ENCODE data around the gene BCL3.
"Not testable (repeated sequence)": the region's sequence is repeated elsewhere in the genome, so short reads cannot be mapped to it uniquely, and the experiment has no call there.

Gene BCL3

DNA sequence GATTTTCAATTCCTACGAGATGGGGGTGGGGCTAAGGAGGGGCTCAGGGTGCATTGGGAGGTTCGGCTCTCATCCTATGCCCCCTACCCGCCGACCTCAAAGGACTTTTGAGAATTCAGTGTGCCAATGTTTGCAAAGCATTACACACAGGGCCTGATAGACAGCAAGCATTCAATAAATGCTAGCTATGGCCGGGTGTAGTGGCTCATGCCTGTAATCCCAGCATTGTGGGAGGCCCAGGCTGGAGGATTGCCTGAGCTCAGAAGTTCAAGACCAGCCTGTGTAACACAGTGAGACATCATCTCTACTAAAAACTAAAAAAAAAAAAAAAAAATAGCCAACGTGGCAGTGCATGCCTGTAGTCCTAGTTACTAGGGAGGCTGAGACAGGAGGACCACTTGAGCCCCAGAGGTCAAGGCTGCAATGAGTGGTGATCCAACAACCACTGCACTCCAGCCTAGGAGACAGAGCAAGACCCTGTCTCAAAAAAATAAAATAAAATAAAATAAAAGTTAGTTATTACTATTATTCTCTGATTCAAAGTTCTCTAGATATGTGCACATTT, 27.2 kb downstream of the BCL3 start:
- peaks cover 2% of the 10 kb centered on the region for H3K4me1 Mint-ChIP-seq (ENCODE audit: low read depth)

DNA sequence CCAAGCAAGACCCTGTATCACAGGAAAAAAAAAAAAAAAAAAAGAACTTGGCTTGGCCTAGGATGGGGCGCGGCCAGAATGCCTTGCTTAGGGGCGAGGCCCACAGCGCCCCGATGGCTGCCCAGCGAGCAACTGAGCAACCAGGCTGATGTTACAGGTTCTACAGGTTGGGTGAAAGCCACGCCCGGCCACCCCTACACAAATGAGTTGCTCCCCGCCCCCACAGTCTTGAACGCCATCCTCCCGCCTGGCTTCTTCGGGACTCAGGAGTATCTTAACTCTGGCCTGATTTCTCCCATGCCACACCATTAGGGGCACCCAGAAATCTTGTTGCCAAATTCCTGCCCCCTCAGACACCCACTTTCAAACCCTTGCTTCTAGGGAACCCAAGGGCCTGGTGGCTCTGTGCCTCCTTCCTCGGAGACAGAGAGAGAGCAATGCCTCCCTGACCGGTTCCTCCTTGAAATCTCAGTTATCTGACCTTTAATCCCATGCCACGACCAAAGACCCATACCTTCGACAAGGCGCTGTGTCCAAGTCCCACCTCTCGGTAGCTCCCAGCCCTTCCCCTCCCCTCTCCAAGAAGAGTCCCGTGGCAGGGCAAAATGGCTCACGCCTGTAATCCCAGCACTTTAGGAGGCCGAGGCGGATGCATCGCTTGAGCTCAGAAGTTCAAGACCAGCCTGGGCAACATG, 28.0 kb downstream of the BCL3 start:
- no peaks in the 10 kb centered on the region for H3K4me1 Mint-ChIP-seq (ENCODE audit: low read depth)
- H3K27me3 Mint-ChIP-seq: no peaks in the 10 kb centered on the region
- no peak overlapping the region for H3K4me3 Mint-ChIP-seq
- H3K36me3 Mint-ChIP-seq (ENCODE audit: low read depth): no peaks in the 10 kb centered on the region
- H3K27ac Mint-ChIP-seq: no peak overlapping the region
- H3K9me3 Mint-ChIP-seq: no peaks in the 10 kb centered on the region

More for the DNA sequence above, 27.2 kb downstream of the BCL3 start:
- Mint-ChIP-seq H3K4me3 (no peak overlapping the region), H3K27me3 (no peaks in the 10 kb centered on the region), H3K36me3 (ENCODE audit: low read depth) (no peaks in the 10 kb centered on the region), H3K9me3 (no peaks in the 10 kb centered on the region), H3K27ac (no peak overlapping the region)

DNA sequence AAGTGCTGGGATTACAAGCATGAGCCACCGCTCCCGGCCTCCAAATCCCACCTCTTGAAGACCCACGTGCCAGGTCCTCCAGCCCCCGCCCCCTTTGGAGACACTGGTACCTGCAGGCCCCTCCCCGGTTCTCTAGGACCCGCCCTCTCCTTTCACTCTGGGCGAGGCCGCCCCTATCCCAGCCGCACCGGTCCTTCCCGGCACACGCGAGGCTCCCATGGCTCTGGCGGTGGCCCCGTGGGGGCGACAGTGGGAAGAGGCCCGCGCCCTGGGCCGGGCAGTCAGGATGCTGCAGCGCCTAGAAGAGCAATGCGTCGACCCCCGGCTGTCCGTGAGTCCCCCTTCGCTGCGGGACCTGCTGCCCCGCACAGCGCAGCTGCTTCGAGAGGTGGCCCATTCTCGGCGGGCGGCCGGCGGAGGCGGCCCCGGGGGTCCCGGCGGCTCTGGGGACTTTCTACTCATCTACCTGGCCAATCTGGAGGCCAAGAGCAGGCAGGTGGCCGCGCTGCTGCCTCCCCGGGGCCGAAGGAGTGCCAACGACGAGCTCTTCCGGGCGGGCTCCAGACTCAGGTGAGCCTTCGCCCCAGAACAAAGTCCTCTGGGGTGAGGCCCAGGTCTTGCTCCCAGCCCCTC, 29.3 kb downstream of the BCL3 start, which contains the start of gene CBLC:
Gene CBLC (plus strand): TSS at position 176 of the 633 bp plus-strand sequence. CDS start 42 bp downstream, at position 218.
- Mint-ChIP-seq H3K9me3 (no peaks in the 10 kb centered on the region), H3K36me3 (ENCODE audit: low read depth) (no peaks in the 10 kb centered on the region), H3K4me1 (ENCODE audit: low read depth) (no peaks in the 10 kb centered on the region), H3K27ac (no peak within 1 kb of the TSS), H3K27me3 (no peaks in the 10 kb centered on the region), H3K4me3 (no peak within 1 kb of the TSS)

DNA sequence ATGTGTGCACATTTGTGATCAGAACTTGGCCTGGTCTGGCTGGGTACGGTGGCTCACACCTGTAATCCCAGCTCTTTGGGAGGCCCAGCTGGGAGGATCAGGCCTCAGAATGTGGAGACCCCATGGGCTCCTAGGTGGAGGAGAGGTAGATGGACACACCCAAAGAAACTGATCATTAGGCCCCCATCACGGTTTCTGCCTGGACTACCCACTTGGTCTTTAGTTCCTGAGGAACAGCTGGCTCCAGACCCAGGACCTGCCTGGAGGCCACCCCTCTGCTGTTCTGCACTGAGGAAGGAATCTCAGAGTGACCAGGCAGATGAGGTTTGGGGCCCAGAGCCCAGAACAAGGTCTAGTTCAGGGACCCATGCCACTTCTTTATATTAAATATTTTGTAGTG, 30.6 kb downstream of the BCL3 start:
- H3K9me3 Mint-ChIP-seq: no peaks in the 10 kb centered on the region
- H3K27ac Mint-ChIP-seq: no peak overlapping the region
- H3K4me3 Mint-ChIP-seq: no peak overlapping the region
- peaks cover under 1% of the 10 kb centered on the region for H3K27me3 Mint-ChIP-seq
- H3K4me1 Mint-ChIP-seq (ENCODE audit: low read depth): peaks cover under 1% of the 10 kb centered on the region
- H3K36me3 Mint-ChIP-seq (ENCODE audit: low read depth): no peaks in the 10 kb centered on the region

DNA sequence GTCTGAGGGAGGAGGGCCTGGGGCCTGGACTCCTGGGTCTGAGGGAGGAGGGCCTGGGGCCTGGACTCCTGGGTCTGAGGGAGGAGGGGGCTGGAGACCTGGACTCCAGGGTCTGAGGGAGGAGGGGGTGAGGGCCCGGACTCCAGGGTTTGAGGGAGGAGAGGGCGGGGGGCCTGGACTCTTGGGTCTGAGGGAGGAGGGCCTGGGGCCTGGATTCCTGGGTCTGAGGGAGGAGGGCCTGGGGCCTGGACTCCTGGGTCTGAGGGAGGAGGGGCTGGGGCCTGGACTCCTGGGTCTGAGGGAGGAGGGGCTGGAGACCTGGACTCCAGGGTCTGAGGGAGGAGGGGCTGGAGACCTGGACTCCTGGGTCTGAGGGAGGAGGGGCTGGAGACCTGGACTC, 33.2 kb downstream of the BCL3 start:
- not testable (repeated sequence) for H3K4me1 Mint-ChIP-seq (ENCODE audit: low read depth); H3K4me3 Mint-ChIP-seq; H3K36me3 Mint-ChIP-seq (ENCODE audit: low read depth); H3K9me3 Mint-ChIP-seq; H3K27me3 Mint-ChIP-seq; H3K27ac Mint-ChIP-seq

DNA sequence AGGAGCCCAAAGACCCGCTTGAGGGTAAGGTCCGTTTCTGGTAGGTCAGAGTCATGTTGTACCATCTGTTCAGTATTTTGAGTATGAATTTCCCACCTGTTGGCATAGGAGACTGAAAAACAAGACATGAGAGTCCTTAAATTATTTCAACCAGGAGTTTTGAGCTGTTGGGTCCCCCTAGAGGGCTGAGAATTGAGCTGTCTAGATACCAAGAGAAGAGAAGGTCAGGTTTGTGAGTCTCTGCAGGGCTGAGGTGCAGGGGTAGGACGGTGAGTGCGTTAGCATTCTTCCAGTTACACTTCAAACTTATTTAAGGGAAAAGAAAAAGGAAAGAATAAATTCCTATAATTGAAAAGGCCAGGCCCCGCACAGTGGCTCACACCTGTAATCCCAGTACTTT, 34.2 kb downstream of the BCL3 start:
- H3K36me3 Mint-ChIP-seq (ENCODE audit: low read depth): no peaks in the 10 kb centered on the region
- no peak overlapping the region for H3K27ac Mint-ChIP-seq
- H3K4me3 Mint-ChIP-seq: no peak overlapping the region
- H3K27me3 Mint-ChIP-seq: peaks cover 5% of the 10 kb centered on the region
- H3K4me1 Mint-ChIP-seq (ENCODE audit: low read depth): peaks cover 7% of the 10 kb centered on the region
- no peaks in the 10 kb centered on the region for H3K9me3 Mint-ChIP-seq

DNA sequence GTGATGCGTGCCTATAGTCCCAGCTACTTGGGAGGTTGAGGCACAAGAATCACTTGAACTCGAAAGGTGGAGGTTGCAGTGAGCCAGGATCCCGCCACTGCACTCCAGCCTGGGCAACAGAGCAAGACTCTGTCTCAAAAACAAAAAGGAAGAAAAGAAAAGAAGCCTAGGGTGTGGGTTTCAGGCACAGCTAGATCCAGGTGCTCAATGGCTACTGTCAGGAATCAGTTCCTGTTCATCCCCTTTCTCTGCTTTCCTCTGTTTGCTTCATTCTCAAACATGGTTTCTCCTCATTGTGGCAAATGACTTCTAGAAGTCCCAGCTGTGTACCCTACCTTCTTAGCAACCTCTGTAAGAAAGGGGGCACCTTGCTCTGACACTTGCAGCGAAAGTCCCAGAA, 35.0 kb downstream of the BCL3 start:
- H3K4me1 Mint-ChIP-seq (ENCODE audit: low read depth): peaks cover 7% of the 10 kb centered on the region
- no peak overlapping the region for H3K4me3 Mint-ChIP-seq
- H3K27me3 Mint-ChIP-seq: peaks cover 5% of the 10 kb centered on the region
- no peaks in the 10 kb centered on the region for H3K9me3 Mint-ChIP-seq
- no peaks in the 10 kb centered on the region for H3K36me3 Mint-ChIP-seq (ENCODE audit: low read depth)
- H3K27ac Mint-ChIP-seq: no peak overlapping the region

DNA sequence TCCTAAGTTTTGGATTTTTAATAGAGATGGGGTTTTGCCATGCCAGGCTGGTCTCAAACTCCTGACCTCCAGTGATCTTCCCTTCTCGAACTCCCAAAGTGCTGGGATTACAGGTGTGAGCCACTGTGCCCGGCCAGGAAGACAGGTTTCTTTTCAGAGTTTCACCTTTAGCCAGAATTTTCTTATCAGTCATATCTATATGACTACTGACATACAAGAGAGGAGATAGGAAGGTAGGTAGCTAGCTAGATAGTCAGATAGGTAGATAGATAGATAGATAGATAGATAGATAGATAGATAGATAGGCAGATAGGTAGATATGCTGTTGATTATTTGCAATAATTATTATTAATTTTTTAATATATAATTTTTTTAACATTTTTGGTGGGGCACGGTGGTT, 36.8 kb downstream of the BCL3 start:
- Mint-ChIP-seq H3K27me3 (peaks cover 5% of the 10 kb centered on the region), H3K27ac (no peak overlapping the region), H3K9me3 (no peaks in the 10 kb centered on the region)

DNA sequence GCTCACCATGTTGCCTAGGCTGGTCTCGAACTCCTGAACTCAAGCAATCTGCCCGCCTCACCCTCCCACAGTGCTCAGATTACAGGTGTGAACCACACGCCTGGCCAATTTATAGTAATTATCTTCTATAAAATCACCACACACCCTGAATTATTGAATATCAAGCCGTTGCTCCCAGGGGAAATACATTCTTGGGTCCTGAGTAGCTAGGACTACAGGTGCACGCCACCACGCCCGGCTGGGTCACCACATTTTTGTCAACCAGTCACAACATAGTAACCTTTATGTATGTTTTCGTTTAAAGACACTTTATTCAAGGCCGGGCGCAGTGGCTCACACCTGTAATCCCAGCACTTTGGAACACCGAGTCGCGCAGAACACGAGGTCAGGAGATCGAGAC, 37.5 kb downstream of the BCL3 start:
- Mint-ChIP-seq H3K9me3 (no peaks in the 10 kb centered on the region), H3K4me3 (no peak overlapping the region), H3K27me3 (peaks cover 5% of the 10 kb centered on the region), H3K4me1 (ENCODE audit: low read depth) (peaks cover 7% of the 10 kb centered on the region), H3K36me3 (ENCODE audit: low read depth) (no peaks in the 10 kb centered on the region), H3K27ac (no peak overlapping the region)

More for the DNA sequence above, 36.8 kb downstream of the BCL3 start:
- Mint-ChIP-seq H3K4me1 (ENCODE audit: low read depth) (peaks cover 7% of the 10 kb centered on the region), H3K4me3 (no peak overlapping the region), H3K36me3 (ENCODE audit: low read depth) (no peaks in the 10 kb centered on the region)

DNA sequence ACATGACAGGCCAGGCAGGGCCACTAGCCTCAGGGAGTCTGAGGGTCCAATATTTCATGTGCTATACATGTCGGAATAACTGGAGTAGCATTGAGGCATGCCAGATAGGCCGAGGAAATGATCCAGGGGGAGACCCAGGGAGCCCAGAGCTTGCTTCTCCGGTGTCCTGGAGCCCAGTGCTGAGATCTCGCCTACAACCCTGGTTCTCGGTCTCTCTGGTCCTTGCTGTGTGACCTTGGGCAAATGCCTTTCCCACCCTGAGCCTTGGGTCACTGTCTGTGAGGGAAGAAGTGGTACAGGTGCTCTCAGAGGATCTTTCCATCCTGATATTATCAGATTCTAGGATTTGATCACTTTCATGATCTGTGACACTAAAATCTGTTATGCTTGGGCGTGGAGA, 40.5 kb downstream of the BCL3 start:
- Mint-ChIP-seq H3K9me3 (no peaks in the 10 kb centered on the region), H3K4me3 (no peak overlapping the region), H3K27me3 (peaks cover 5% of the 10 kb centered on the region), H3K36me3 (ENCODE audit: low read depth) (no peaks in the 10 kb centered on the region), H3K4me1 (ENCODE audit: low read depth) (peaks cover 7% of the 10 kb centered on the region), H3K27ac (no peak overlapping the region)

DNA sequence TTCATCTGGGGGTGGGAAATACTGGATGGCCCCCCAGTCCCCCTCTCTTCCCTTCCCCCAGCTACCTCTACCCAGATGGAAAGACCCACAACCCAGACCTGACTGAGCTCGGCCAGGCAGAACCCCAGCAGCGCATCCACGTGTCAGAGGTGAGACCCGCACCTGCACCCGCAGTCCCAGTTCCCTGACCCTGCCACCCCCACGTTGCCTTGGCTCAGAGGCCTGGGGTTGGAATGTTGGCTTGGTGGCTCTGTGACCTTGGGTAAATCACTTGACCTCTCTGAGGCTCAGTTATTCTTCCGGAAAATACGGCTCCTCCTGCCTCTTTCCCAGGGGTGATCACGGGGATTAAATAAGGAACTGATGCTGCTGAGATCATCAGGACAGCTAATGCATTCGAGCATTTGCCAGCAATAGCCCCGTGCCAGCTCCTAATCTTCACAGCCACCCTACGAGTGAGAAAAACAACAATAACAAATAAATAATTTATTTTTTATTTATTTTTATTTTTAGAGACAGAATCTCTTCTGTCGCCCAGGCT, 41.5 kb downstream of the BCL3 start:
- Mint-ChIP-seq H3K9me3 (no peaks in the 10 kb centered on the region), H3K36me3 (ENCODE audit: low read depth) (no peaks in the 10 kb centered on the region), H3K27ac (no peak overlapping the region), H3K4me3 (no peak overlapping the region), H3K4me1 (ENCODE audit: low read depth) (no peaks in the 10 kb centered on the region), H3K27me3 (no peaks in the 10 kb centered on the region)

DNA sequence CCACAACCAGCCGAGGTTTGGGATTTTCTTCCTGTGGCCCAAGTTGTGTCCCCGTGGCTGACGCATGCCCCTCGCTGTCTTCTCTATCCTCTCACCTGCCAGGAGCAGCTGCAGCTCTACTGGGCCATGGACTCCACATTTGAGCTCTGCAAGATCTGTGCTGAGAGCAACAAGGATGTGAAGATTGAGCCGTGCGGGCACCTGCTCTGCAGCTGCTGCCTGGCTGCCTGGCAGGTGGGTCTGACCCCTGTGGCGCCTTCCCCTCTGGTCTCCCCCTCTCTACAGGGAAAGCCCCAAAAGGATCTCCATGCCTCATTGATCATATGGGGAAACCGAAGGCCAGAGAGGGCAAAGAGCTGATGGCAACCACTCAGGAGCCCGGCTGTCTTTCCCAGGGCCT, 43.8 kb downstream of the BCL3 start:
- H3K4me1 Mint-ChIP-seq (ENCODE audit: low read depth): peaks cover 16% of the 10 kb centered on the region
- no peaks in the 10 kb centered on the region for H3K36me3 Mint-ChIP-seq (ENCODE audit: low read depth)

DNA sequence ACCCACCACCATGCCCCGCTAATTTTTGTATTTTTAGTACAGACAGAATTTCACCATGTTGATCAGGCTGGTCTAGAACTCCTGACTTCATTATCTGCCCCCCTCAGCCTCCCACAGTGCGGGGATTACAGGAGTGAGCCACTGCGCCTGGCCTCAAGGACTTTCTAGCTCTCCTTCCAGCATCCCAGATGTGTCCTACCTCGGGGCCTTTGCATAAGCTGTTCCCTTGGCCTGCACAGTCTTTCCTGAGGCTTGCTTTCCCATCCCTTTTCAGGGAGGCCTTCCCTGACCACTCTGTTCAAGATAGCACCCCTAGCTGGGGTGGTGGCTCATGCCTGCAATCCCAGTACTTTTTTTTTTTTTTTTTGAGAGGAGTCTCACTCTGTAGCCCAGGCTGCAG, 46.1 kb downstream of the BCL3 start:
- H3K4me1 Mint-ChIP-seq (ENCODE audit: low read depth): peaks cover 17% of the 10 kb centered on the region

More for the DNA sequence above, 43.8 kb downstream of the BCL3 start:
- Mint-ChIP-seq H3K9me3 (no peaks in the 10 kb centered on the region), H3K27ac (no peak overlapping the region), H3K4me3 (no peak overlapping the region), H3K27me3 (no peaks in the 10 kb centered on the region)

DNA sequence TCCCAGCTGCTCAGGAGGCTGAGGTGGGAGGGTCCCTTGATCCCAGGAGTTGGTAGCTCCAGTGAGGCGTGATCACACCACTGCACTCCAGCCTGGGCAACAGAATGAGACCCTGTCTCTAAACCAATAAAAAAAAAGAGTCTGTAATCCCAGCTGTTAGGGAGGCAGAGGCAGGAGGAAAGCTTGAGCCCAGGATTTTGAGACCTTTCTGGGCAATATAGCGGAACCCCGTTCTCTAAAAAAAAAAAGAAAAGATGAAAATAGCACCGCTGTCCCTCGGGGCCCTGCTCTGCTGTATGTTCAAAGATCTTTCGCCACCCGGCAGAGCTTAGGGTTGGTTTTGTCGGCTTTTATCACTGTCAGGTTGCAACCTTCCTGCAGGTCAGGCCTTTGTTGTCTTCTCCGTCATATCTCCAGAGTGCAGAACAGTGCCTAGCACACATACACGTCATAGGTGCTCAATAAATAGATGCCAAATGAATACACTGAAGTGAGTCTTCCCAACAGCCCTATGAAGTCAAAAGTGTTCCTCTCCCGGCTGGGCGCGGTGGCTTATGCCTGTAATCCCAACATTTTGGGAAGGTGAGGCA, 47.0 kb downstream of the BCL3 start:
- H3K27ac Mint-ChIP-seq: no peak overlapping the region
- no peaks in the 10 kb centered on the region for H3K9me3 Mint-ChIP-seq
- no peaks in the 10 kb centered on the region for H3K27me3 Mint-ChIP-seq
- no peak overlapping the region for H3K4me3 Mint-ChIP-seq
- H3K4me1 Mint-ChIP-seq (ENCODE audit: low read depth): peaks cover 17% of the 10 kb centered on the region
- no peaks in the 10 kb centered on the region for H3K36me3 Mint-ChIP-seq (ENCODE audit: low read depth)

More for the DNA sequence above, 46.1 kb downstream of the BCL3 start:
- Mint-ChIP-seq H3K27ac (no peak overlapping the region), H3K27me3 (no peaks in the 10 kb centered on the region), H3K4me3 (no peak overlapping the region), H3K9me3 (no peaks in the 10 kb centered on the region), H3K36me3 (ENCODE audit: low read depth) (no peaks in the 10 kb centered on the region)

DNA sequence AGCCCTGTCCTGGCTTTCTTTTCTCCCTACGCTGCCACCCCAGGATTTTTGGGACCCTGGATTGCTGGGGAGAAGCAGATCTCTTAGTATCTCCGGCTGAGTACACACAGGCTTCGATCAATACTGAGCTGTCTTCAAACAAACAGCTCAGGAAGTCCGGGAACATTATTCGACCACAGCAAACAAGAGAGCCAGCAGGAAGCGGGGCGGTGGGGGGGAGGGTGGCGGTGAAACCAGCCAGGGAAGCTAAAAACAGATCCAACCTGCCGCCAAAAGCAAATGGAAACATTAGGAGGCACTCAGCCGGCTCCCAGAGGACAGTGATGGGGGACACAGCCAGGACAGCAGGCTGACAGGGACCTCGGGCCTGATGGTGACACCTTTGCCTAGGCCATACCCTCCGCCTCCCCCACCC, 48.2 kb downstream of the BCL3 start:
- H3K27ac Mint-ChIP-seq: peak overlapping the region; percentile 32
- no peaks in the 10 kb centered on the region for H3K36me3 Mint-ChIP-seq (ENCODE audit: low read depth)
- H3K4me3 Mint-ChIP-seq: no peak overlapping the region
- peaks cover 17% of the 10 kb centered on the region for H3K4me1 Mint-ChIP-seq (ENCODE audit: low read depth)
- H3K27me3 Mint-ChIP-seq: no peaks in the 10 kb centered on the region
- H3K9me3 Mint-ChIP-seq: no peaks in the 10 kb centered on the region

Measured in stimulated activated naive CD8-positive, alpha-beta T cell treated with anti-CD3 and anti-CD28 coated beads, Interleukin-15, Interleukin-2, amounts not matched to agents 100 ng/mL and 50 ng/mL, for 24 hours (primary cell).